Hepatocyte (in vitro differentiated cells): ENCODE measurements around the gene SHC3. TPM values are rescaled to one million over a fixed set of nuclear protein-coding genes. Genes with fewer than 3 reads are reported as not detected.

Experiments
- DNase-seq: peaks from one replicate; pipeline ENCODE4 v3.0.0-alpha.2; 2016; ENCODE audit warnings: low spot score
- H2AFZ ChIP-seq: fragments of 200-600 bp; sonication (generic); 2 replicates; pipeline ENCODE4 v1.6.0; 2016; ENCODE audit warnings: antibody characterized with exemption, mild to moderate bottlenecking
- H3K27ac ChIP-seq: fragments of 200-600 bp; sonication (generic); 2 replicates; pipeline ENCODE4 v1.5.1; 2016; ENCODE audit warnings: mild to moderate bottlenecking
- H3K27me3 ChIP-seq: fragments of 200-600 bp; sonication (generic); 2 replicates; pipeline ENCODE4 v1.6.1; 2016
- H3K36me3 ChIP-seq: fragments of 200-600 bp; sonication (generic); replicated peaks from 2 replicates; pipeline ENCODE4 v1.5.1; 2016; ENCODE audit warnings: low read depth; ENCODE audit not compliant: insufficient read depth
- H3K4me1 ChIP-seq: fragments of 200-600 bp; sonication (generic); 2 replicates; pipeline ENCODE4 v1.5.1; 2016; ENCODE audit warnings: mild to moderate bottlenecking, moderate library complexity; ENCODE audit not compliant: insufficient read depth
- H3K4me2 ChIP-seq: fragments of 200-600 bp; sonication (generic); 2 replicates; pipeline ENCODE4 v1.6.0; 2016
- H3K4me3 ChIP-seq: fragments of 200-600 bp; sonication (generic); 2 replicates; pipeline ENCODE4 v1.5.1; 2016; ENCODE audit warnings: mild to moderate bottlenecking
- H3K79me2 ChIP-seq: fragments of 200-600 bp; sonication (generic); 2 replicates; pipeline ENCODE4 v1.6.0; 2017; ENCODE audit warnings: mild to moderate bottlenecking
- H3K9me2 ChIP-seq: fragments of 200-600 bp; sonication (generic); replicated peaks from 2 replicates; pipeline ENCODE4 v1.6.0; 2017; ENCODE audit warnings: mild to moderate bottlenecking; ENCODE audit not compliant: insufficient read depth
- H3K9me3 ChIP-seq: fragments of 200-600 bp; sonication (generic); 2 replicates; pipeline ENCODE4 v1.5.1; 2016; ENCODE audit warnings: low read depth, mild to moderate bottlenecking
- H4K20me1 ChIP-seq: fragments of 200-600 bp; sonication (generic); 2 replicates; pipeline ENCODE4 v1.6.0; 2016; ENCODE audit warnings: mild to moderate bottlenecking; ENCODE audit not compliant: insufficient read depth, poor library complexity, severe bottlenecking
- CTCF ChIP-seq: fragments of 200-600 bp; sonication (generic); IDR thresholded peaks from 2 replicates; pipeline ENCODE4 v1.5.1; 2016; ENCODE audit warnings: antibody characterized with exemption, mild to moderate bottlenecking; ENCODE audit not compliant: poor library complexity
- EZH2 ChIP-seq: fragments of 200-600 bp; sonication (generic); IDR thresholded peaks from 2 replicates; pipeline ENCODE4 v1.6.1; 2016; ENCODE audit warnings: antibody characterized with exemption, mild to moderate bottlenecking, borderline replicate concordance
- EZH2phosphoT487 ChIP-seq: fragments of 200-600 bp; sonication (generic); IDR thresholded peaks from one replicate; pipeline ENCODE4 v1.6.1; 2018; ENCODE audit warnings: antibody characterized with exemption, mild to moderate bottlenecking, low read depth, moderate library complexity; ENCODE audit not compliant: unreplicated experiment, severe bottlenecking
- WGBS: methylation state at CpG from one replicate; pipeline ENCODE4 v1.1.6; 2016; ENCODE audit warnings: low lambda C conversion rate; ENCODE audit errors: missing lambda C conversion rate; 5-methylcytosine and 5-hydroxymethylcytosine counted together
- polyA plus RNA-seq: library from polyadenylated mRNA; unstranded; fragments of >200 nt; fragmentation: Nextera tagmentation; extraction: Ambion mirVana; gene quantifications from 2 replicates; pipeline ENCODE4 v1.2.1, GENCODE V29; 2016
- total RNA-seq: library from RNA; depleted of rRNA; stranded (reverse); fragments of >200 nt; gene quantifications from 2 replicates; pipeline ENCODE4 v1.2.3, GENCODE V29; 2014

The SHC3 gene
- total and polyA plus RNA-seq, 2 experiments from 2014 or later = 1.5 to 1.8 TPM

DNA sequence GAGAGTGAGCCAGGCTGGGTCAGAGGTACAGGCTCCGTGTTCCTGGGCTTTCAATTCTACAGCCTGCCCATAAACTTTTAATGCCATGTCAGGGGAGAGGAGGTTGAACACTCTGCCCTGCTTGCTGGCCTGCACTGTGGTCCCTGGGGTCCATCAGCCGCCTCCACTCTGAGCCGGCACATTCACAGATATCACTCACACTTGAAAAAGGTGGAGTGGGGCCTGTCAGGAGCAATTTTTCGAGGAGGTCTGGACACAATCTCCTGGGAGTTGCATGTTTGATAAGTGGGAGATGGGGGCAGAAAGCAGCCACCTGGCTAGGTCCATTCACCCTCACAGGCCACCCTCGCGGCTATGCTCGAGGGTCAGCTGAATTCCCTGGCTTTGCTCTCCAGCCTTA, 164.5 kb downstream of the SHC3 start:
- H3K4me1 ChIP-seq = no peaks in the 10 kb centered on the region
- H4K20me1 ChIP-seq = no peaks in the 10 kb centered on the region
- no peaks in the 10 kb centered on the region for H3K79me2 ChIP-seq
- no peak overlapping the region for H3K27ac ChIP-seq
- WGBS = 89% methylated on average over 7 of the region's 7 CpGs
- H3K4me2 ChIP-seq = no peak overlapping the region
- no peaks in the 10 kb centered on the region for H3K9me2 ChIP-seq
- no peaks in the 10 kb centered on the region for H3K27me3 ChIP-seq
- no peak overlapping the region for H2AFZ ChIP-seq
- no peak overlapping the region for H3K4me3 ChIP-seq
- H3K36me3 ChIP-seq = no peaks in the 10 kb centered on the region
- TF ChIP-seq CTCF (no peak), EZH2phosphoT487 (no peak), EZH2 (no peak)
- no peak for DNase-seq
- no peaks in the 10 kb centered on the region for H3K9me3 ChIP-seq

DNA sequence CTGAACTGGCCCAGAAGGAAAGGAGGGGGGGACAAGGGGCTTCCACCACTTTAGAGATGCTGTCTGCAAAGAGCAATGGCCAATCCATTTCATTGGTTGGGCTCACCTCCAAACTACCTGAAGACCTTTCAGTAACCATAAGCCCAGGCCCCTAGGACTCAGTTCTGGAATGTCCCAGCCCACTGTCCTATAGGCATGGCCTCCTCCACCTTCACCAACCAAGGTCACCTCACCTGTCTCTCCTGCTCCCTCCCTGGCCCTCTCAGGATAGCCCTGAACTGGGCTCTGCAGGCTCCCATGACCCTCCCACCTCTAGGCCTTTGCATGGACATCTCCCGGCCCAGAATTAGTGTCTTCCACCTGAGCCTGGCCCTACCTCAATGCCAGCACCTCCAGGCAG, 165.0 kb downstream of the SHC3 start:
- 91% methylated on average over 1 of the region's 1 CpG for WGBS
- H3K27ac ChIP-seq = no peak overlapping the region
- no peaks in the 10 kb centered on the region for H3K9me2 ChIP-seq
- H4K20me1 ChIP-seq = no peaks in the 10 kb centered on the region
- TF ChIP-seq EZH2 (no peak), EZH2phosphoT487 (no peak), CTCF (no peak)
- no peaks in the 10 kb centered on the region for H3K4me1 ChIP-seq
- H3K4me3 ChIP-seq = no peak overlapping the region
- no peaks in the 10 kb centered on the region for H3K27me3 ChIP-seq
- H3K36me3 ChIP-seq = no peaks in the 10 kb centered on the region
- H3K4me2 ChIP-seq = no peak overlapping the region
- no peak for DNase-seq
- H3K79me2 ChIP-seq = no peaks in the 10 kb centered on the region
- no peak overlapping the region for H2AFZ ChIP-seq
- no peaks in the 10 kb centered on the region for H3K9me3 ChIP-seq

GRCh38 chr9:89012294-89013042, 166.2 kb downstream of the SHC3 start:
- H2AFZ ChIP-seq = no peak overlapping the region
- H3K27me3 ChIP-seq = no peaks in the 10 kb centered on the region
- H3K4me3 ChIP-seq = no peak overlapping the region
- H3K9me3 ChIP-seq = no peaks in the 10 kb centered on the region
- H3K36me3 ChIP-seq = no peaks in the 10 kb centered on the region
- H3K4me1 ChIP-seq = no peaks in the 10 kb centered on the region
- no peak for DNase-seq
- H3K79me2 ChIP-seq = no peaks in the 10 kb centered on the region
- TF ChIP-seq EZH2 (no peak), EZH2phosphoT487 (no peak), CTCF (no peak)
- H4K20me1 ChIP-seq = no peaks in the 10 kb centered on the region
- H3K9me2 ChIP-seq = no peaks in the 10 kb centered on the region
- no peak overlapping the region for H3K27ac ChIP-seq
- 81% methylated on average over 13 of the region's 13 CpGs for WGBS
- no peak overlapping the region for H3K4me2 ChIP-seq
